DOHH2 (cell line): ENCODE measurements around the gene GLB1L2.

Source experiments
- CTCF ChIP-seq: fragments of 200-600 bp; sonication (generic); IDR thresholded peaks from one replicate; pipeline ENCODE4 v1.5.1; 2014; ENCODE audit warnings: antibody characterized with exemption, mild to moderate bottlenecking, low read depth, low read length; ENCODE audit not compliant: poor library complexity, severe bottlenecking
- EZH2phosphoT487 ChIP-seq: fragments of 200-600 bp; sonication (generic); IDR thresholded peaks from 2 replicates; pipeline ENCODE4 v1.6.1; 2017; ENCODE audit warnings: borderline replicate concordance, mild to moderate bottlenecking, antibody characterized with exemption, low read length, moderate library complexity, mixed read lengths

DNA sequence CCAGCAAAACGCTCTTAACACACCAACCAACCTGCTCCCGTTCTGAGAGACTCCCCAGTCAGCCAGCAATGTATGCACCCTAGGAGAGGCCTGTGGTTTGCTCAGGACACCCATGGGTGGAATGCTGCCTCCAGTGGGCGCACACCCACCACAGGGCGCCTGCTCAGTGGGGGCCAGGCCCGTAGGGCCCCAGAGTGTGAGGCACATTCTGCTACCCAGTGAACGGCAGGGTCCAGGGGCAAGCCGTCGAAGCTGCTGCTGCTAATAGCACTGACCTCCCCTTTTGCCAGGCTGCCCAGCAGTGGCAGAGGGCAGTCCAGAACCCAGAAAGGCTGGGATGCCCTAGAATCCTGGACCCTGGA, 67.5 kb downstream of the GLB1L2 start:
- TF ChIP-seq CTCF (no peak), EZH2phosphoT487 (no peak)
